ENCODE measurements around the gene SLC5A10. TPM values are rescaled to one million over a fixed set of nuclear protein-coding genes. Genes with fewer than 3 reads are reported as not detected.

The SLC5A10 gene
- total and polyA plus RNA-seq, 2 experiments from 2014 or later = 0.10 TPM; not detected in 1

DNA sequence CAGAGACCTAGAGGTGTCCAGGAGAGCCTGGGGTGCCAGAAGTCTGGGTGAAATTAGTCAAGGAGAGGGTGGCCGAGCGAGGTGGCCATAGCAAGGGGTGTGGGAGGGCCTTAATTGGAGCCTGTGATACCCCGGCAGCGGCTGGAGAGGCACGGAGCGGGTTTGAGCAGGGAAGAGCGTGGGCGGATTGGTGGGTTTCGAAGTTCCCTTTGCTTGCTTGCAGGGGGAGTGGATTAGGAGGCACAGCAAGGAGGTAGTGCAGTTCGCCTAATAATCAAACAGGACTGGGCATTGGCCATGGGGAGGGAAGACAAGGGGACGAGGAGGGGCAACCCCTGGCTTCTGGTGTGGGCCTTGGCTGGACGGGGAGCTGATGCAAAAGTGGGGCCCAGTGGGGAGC lies 58.0 kb downstream of the SLC5A10 start (continued):
- TF ChIP-seq, protein P1, sequence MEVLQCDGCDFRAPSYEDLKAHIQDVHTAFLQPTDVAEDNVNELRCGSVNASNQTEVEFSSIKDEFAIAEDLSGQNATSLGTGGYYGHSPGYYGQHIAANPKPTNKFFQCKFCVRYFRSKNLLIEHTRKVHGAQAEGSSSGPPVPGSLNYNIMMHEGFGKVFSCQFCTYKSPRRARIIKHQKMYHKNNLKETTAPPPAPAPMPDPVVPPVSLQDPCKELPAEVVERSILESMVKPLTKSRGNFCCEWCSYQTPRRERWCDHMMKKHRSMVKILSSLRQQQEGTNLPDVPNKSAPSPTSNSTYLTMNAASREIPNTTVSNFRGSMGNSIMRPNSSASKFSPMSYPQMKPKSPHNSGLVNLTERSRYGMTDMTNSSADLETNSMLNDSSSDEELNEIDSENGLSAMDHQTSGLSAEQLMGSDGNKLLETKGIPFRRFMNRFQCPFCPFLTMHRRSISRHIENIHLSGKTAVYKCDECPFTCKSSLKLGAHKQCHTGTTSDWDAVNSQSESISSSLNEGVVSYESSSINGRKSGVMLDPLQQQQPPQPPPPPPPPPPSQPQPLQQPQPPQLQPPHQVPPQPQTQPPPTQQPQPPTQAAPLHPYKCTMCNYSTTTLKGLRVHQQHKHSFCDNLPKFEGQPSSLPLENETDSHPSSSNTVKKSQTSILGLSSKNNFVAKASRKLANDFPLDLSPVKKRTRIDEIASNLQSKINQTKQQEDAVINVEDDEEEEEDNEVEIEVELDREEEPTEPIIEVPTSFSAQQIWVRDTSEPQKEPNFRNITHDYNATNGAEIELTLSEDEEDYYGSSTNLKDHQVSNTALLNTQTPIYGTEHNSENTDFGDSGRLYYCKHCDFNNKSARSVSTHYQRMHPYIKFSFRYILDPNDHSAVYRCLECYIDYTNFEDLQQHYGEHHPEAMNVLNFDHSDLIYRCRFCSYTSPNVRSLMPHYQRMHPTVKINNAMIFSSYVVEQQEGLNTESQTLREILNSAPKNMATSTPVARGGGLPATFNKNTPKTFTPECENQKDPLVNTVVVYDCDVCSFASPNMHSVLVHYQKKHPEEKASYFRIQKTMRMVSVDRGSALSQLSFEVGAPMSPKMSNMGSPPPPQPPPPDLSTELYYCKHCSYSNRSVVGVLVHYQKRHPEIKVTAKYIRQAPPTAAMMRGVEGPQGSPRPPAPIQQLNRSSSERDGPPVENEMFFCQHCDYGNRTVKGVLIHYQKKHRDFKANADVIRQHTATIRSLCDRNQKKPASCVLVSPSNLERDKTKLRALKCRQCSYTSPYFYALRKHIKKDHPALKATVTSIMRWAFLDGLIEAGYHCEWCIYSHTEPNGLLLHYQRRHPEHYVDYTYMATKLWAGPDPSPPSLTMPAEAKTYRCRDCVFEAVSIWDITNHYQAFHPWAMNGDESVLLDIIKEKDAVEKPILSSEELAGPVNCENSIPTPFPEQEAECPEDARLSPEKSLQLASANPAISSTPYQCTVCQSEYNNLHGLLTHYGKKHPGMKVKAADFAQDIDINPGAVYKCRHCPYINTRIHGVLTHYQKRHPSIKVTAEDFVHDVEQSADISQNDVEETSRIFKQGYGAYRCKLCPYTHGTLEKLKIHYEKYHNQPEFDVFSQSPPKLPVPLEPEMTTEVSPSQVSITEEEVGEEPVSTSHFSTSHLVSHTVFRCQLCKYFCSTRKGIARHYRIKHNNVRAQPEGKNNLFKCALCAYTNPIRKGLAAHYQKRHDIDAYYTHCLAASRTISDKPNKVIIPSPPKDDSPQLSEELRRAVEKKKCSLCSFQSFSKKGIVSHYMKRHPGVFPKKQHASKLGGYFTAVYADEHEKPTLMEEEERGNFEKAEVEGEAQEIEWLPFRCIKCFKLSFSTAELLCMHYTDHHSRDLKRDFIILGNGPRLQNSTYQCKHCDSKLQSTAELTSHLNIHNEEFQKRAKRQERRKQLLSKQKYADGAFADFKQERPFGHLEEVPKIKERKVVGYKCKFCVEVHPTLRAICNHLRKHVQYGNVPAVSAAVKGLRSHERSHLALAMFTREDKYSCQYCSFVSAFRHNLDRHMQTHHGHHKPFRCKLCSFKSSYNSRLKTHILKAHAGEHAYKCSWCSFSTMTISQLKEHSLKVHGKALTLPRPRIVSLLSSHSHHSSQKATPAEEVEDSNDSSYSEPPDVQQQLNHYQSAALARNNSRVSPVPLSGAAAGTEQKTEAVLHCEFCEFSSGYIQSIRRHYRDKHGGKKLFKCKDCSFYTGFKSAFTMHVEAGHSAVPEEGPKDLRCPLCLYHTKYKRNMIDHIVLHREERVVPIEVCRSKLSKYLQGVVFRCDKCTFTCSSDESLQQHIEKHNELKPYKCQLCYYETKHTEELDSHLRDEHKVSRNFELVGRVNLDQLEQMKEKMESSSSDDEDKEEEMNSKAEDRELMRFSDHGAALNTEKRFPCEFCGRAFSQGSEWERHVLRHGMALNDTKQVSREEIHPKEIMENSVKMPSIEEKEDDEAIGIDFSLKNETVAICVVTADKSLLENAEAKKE (CRISPR knock-in tag; IDR thresholded peaks at IDR 0.05) = no peak
- TF ChIP-seq ZNF331 (CRISPR knock-in tag; IDR thresholded peaks at IDR 0.05; ENCODE audit: low read depth) (no peak), STAT1 (IDR thresholded peaks at IDR 0.05; ENCODE audit: unreplicated experiment) (no peak), EZH2 (IDR thresholded peaks at IDR 0.05; ENCODE audit: low read depth, unreplicated experiment) (no peak), ZNF114 (CRISPR knock-in tag; IDR thresholded peaks at IDR 0.05) (no peak), CREB1 (CRISPR knock-in tag; IDR thresholded peaks at IDR 0.05; ENCODE audit: low read depth) (no peak)
- TF ChIP-seq, protein P2, sequence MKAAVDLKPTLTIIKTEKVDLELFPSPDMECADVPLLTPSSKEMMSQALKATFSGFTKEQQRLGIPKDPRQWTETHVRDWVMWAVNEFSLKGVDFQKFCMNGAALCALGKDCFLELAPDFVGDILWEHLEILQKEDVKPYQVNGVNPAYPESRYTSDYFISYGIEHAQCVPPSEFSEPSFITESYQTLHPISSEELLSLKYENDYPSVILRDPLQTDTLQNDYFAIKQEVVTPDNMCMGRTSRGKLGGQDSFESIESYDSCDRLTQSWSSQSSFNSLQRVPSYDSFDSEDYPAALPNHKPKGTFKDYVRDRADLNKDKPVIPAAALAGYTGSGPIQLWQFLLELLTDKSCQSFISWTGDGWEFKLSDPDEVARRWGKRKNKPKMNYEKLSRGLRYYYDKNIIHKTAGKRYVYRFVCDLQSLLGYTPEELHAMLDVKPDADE (IDR thresholded peaks at IDR 0.05) = no peak
- TF ChIP-seq, protein P3, sequence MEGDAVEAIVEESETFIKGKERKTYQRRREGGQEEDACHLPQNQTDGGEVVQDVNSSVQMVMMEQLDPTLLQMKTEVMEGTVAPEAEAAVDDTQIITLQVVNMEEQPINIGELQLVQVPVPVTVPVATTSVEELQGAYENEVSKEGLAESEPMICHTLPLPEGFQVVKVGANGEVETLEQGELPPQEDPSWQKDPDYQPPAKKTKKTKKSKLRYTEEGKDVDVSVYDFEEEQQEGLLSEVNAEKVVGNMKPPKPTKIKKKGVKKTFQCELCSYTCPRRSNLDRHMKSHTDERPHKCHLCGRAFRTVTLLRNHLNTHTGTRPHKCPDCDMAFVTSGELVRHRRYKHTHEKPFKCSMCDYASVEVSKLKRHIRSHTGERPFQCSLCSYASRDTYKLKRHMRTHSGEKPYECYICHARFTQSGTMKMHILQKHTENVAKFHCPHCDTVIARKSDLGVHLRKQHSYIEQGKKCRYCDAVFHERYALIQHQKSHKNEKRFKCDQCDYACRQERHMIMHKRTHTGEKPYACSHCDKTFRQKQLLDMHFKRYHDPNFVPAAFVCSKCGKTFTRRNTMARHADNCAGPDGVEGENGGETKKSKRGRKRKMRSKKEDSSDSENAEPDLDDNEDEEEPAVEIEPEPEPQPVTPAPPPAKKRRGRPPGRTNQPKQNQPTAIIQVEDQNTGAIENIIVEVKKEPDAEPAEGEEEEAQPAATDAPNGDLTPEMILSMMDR (conservative IDR thresholded peaks at IDR 0.05; ENCODE audit: low read depth in 2 of 2) = no peak

Measured in GM23338 (cell line).